Measurements from ENCODE around the gene STOX1. TPM values are rescaled to one million over a fixed set of nuclear protein-coding genes. Genes with fewer than 3 reads are reported as not detected.

STOX1 gene
- total and polyA plus RNA-seq, 2 of the 13 experiments (the other 11 are each of a cell fraction or from before 2014, with no cell fraction given), result 2.5 to 6.0 TPM

- no peak for TF ChIP-seq FOXK2 (IDR thresholded peaks at IDR 0.05)
- no peak for TF ChIP-seq ZNF674 (CRISPR knock-in tag; IDR thresholded peaks at IDR 0.05; ENCODE audit: low read depth)
- TF ChIP-seq, protein P1, sequence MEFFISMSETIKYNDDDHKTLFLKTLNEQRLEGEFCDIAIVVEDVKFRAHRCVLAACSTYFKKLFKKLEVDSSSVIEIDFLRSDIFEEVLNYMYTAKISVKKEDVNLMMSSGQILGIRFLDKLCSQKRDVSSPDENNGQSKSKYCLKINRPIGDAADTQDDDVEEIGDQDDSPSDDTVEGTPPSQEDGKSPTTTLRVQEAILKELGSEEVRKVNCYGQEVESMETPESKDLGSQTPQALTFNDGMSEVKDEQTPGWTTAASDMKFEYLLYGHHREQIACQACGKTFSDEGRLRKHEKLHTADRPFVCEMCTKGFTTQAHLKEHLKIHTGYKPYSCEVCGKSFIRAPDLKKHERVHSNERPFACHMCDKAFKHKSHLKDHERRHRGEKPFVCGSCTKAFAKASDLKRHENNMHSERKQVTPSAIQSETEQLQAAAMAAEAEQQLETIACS (CRISPR knock-in tag; IDR thresholded peaks at IDR 0.05), result peak; percentile 52; the same call in 1 of the 2 replicates
- no peak for TF ChIP-seq YEATS2 (CRISPR knock-in tag; IDR thresholded peaks at IDR 0.05; ENCODE audit: borderline replicate concordance)
- TF ChIP-seq GFI1 (CRISPR knock-in tag; IDR thresholded peaks at IDR 0.05; ENCODE audit: borderline replicate concordance), result no peak
- TF ChIP-seq RORA (CRISPR knock-in tag; IDR thresholded peaks at IDR 0.05), result no peak
- no peak for TF ChIP-seq ZNF737 (CRISPR knock-in tag; IDR thresholded peaks at IDR 0.05; ENCODE audit: borderline replicate concordance)
- TF ChIP-seq, protein P2, sequence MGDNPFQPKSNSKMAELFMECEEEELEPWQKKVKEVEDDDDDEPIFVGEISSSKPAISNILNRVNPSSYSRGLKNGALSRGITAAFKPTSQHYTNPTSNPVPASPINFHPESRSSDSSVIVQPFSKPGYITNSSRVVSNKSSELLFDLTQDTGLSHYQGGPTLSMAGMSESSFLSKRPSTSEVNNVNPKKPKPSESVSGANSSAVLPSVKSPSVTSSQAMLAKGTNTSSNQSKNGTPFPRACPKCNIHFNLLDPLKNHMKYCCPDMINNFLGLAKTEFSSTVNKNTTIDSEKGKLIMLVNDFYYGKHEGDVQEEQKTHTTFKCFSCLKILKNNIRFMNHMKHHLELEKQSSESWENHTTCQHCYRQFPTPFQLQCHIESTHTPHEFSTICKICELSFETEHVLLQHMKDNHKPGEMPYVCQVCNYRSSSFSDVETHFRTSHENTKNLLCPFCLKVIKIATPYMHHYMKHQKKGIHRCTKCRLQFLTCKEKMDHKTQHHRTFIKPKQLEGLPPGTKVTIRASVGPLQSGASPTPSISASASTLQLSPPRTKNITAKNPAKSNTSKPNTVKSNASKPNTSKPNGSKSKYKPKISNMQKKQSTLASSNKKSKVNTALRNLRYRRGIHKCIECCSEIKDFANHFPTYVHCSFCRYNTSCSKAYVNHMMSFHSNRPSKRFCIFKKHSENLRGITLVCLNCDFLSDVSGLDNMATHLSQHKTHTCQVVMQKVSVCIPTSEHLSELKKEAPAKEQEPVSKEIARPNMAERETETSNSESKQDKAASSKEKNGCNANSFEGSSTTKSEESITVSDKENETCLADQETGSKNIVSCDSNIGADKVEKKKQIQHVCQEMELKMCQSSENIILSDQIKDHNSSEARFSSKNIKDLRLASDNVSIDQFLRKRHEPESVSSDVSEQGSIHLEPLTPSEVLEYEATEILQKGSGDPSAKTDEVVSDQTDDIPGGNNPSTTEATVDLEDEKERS (CRISPR knock-in tag; IDR thresholded peaks at IDR 0.05), result peak; percentile 84
- no peak; the same call in 1 of the 2 replicates for TF ChIP-seq ZNF768 (CRISPR knock-in tag; IDR thresholded peaks at IDR 0.05)
- no peak for TF ChIP-seq GZF1 (CRISPR knock-in tag; IDR thresholded peaks at IDR 0.05)
- TF ChIP-seq ZNF281 (CRISPR knock-in tag; IDR thresholded peaks at IDR 0.05; ENCODE audit: borderline replicate concordance), result no peak
- TF ChIP-seq ZSCAN30 (CRISPR knock-in tag; IDR thresholded peaks at IDR 0.05), result no peak
- no peak for TF ChIP-seq GATAD1 (CRISPR knock-in tag; IDR thresholded peaks at IDR 0.05)
- TF ChIP-seq SCMH1 (CRISPR knock-in tag; IDR thresholded peaks at IDR 0.05; ENCODE audit: borderline replicate concordance), result no peak
- TF ChIP-seq, protein P3, sequence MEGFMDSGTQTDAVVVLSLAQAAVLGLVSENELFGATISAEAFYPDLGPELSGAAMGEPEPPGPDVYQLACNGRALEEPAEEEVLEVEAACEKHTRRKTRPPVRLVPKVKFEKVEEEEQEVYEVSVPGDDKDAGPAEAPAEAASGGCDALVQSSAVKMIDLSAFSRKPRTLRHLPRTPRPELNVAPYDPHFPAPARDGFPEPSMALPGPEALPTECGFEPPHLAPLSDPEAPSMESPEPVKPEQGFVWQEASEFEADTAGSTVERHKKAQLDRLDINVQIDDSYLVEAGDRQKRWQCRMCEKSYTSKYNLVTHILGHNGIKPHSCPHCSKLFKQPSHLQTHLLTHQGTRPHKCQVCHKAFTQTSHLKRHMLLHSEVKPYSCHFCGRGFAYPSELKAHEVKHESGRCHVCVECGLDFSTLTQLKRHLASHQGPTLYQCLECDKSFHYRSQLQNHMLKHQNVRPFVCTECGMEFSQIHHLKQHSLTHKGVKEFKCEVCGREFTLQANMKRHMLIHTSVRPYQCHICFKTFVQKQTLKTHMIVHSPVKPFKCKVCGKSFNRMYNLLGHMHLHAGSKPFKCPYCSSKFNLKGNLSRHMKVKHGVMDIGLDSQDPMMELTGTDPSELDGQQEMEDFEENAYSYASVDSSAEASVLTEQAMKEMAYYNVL (CRISPR knock-in tag; IDR thresholded peaks at IDR 0.05; ENCODE audit: borderline replicate concordance), result no peak
- no peak for TF ChIP-seq BHLHE40 (IDR thresholded peaks at IDR 0.05; ENCODE audit: low read length)
- TF ChIP-seq ZMYM2 (CRISPR knock-in tag; IDR thresholded peaks at IDR 0.05), result no peak
- TF ChIP-seq, protein P4, sequence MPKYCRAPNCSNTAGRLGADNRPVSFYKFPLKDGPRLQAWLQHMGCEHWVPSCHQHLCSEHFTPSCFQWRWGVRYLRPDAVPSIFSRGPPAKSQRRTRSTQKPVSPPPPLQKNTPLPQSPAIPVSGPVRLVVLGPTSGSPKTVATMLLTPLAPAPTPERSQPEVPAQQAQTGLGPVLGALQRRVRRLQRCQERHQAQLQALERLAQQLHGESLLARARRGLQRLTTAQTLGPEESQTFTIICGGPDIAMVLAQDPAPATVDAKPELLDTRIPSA (CRISPR knock-in tag; IDR thresholded peaks at IDR 0.05; ENCODE audit: borderline replicate concordance), result no peak
Measured at GRCh38 chr10:68826764-68827591, at the start of gene STOX1 (continued).
